HG03095 (cell line): ENCODE measurements around the gene BAD.

Experiments used
- ATAC-seq: cut with Tn5 transposase; IDR thresholded peaks from one replicate; pipeline ENCODE4 v1.9.1; 2021; ENCODE audit warnings: moderate library complexity; ENCODE audit not compliant: unreplicated experiment

The BAD gene

GRCh38 chr11:64261556-64262080 lies 22.8 kb downstream of the BAD start:
- no peak for ATAC-seq

- ATAC-seq = no peak
Observed at GRCh38 chr11:64260147-64260708, 24.2 kb downstream of the BAD start.

- ATAC-seq = no peak
Observed at GRCh38 chr11:64259533-64260067, 24.9 kb downstream of the BAD start.

GRCh38 chr11:64258946-64259532 lies 25.4 kb downstream of the BAD start:
- ATAC-seq = no peak

GRCh38 chr11:64258356-64258755 lies 26.1 kb downstream of the BAD start:
- ATAC-seq = no peak

GRCh38 chr11:64256300-64256699 lies 28.2 kb downstream of the BAD start:
- ATAC-seq = no peak

GRCh38 chr11:64255135-64256128 lies 29.0 kb downstream of the BAD start:
- ATAC-seq = no peak

- no peak for ATAC-seq
Observed at GRCh38 chr11:64254326-64254725, 30.1 kb downstream of the BAD start.

GRCh38 chr11:64253481-64253880 lies 31.0 kb downstream of the BAD start:
- no peak for ATAC-seq

GRCh38 chr11:64253043-64253442 lies 31.4 kb downstream of the BAD start:
- no peak for ATAC-seq

- no peak for ATAC-seq
Observed at GRCh38 chr11:64252003-64252872, 32.2 kb downstream of the BAD start.

- no peak for ATAC-seq
Observed at GRCh38 chr11:64251753-64252002, 32.8 kb downstream of the BAD start.

GRCh38 chr11:64251016-64251752 lies 33.3 kb downstream of the BAD start, which contains the start of gene PLCB3:
TSS of gene PLCB3 (plus strand) at chr11:64251530. CDS start at chr11:64251650, 120 bp downstream.
- no peak for ATAC-seq

- no peak for ATAC-seq
Observed at GRCh38 chr11:64250415-64251015, 34.0 kb downstream of the BAD start.

GRCh38 chr11:64249563-64250414 lies 34.7 kb downstream of the BAD start:
- ATAC-seq = no peak

- ATAC-seq = no peak
Observed at GRCh38 chr11:64249038-64249437, 35.4 kb downstream of the BAD start.

GRCh38 chr11:64248578-64248977 lies 35.9 kb downstream of the BAD start:
- no peak for ATAC-seq

- no peak for ATAC-seq
Observed at GRCh38 chr11:64247729-64248531, 36.5 kb downstream of the BAD start.
